Astrocyte of the cerebellum (primary cell): ENCODE results near the gene PNPLA5.

Source experiments
- DNase-seq: peaks from one replicate; pipeline ENCODE4 v3.0.0-alpha.2; 2011; ENCODE audit warnings: low read depth
- H3K4me3 ChIP-seq: 2 replicates; pipeline ENCODE4 v1.5.1; 2011; ENCODE audit warnings: mild to moderate bottlenecking, low read depth, low read length, moderate library complexity
- in situ Hi-C: cut with HindIII; loops from 2 replicates; pipeline ENCODE4 v1.10.0; 2017; ENCODE audit warnings: low sequenced_read_pairs
- TF ChIP-seq, protein P1 (sequence below): IDR thresholded peaks from 2 replicates; pipeline ENCODE4 v1.5.1; 2012; ENCODE audit warnings: low read length, low read depth, moderate library complexity, mild to moderate bottlenecking; ENCODE audit errors: missing control alignments

The PNPLA5 gene

DNA sequence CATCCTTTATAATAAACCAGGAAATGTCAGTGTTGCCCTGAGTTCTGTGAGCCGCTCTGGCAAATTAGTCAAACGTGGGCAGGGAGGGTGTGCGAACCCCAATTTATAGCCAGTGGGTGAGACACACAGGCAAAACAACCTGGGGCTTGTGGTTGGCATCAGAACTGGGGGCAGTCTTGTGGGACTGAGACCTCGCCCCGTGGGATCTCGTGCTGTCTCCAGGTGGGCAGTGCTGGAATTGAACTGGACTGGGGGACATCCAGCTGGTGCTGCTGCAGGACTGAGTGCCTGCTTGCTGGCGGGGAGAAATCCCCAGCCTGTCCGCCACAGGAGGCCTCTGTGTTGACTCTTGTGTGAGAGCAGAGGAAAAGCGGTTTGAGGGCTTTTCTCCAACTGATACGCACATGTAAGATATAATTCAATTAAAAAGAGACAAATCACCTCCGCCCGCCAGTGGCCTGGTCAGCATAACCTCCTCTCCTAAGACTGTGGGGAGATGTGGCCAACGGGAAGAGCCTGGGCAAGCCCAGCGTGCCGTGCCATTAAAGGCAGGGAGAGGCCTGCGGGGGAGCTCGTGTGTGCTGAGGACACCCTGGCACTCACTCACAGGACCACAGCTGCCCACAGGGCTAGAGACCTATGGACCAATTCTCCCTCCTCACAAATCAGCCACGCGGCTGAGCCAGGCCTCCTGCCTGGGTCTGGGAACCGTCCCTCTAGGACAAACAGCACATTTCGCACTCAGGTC lies 47.9 kb downstream of the PNPLA5 start:
- no peak overlapping the region for H3K4me3 ChIP-seq
- no peak for DNase-seq
- in situ Hi-C loops = no loop called here
- TF ChIP-seq, protein P1, sequence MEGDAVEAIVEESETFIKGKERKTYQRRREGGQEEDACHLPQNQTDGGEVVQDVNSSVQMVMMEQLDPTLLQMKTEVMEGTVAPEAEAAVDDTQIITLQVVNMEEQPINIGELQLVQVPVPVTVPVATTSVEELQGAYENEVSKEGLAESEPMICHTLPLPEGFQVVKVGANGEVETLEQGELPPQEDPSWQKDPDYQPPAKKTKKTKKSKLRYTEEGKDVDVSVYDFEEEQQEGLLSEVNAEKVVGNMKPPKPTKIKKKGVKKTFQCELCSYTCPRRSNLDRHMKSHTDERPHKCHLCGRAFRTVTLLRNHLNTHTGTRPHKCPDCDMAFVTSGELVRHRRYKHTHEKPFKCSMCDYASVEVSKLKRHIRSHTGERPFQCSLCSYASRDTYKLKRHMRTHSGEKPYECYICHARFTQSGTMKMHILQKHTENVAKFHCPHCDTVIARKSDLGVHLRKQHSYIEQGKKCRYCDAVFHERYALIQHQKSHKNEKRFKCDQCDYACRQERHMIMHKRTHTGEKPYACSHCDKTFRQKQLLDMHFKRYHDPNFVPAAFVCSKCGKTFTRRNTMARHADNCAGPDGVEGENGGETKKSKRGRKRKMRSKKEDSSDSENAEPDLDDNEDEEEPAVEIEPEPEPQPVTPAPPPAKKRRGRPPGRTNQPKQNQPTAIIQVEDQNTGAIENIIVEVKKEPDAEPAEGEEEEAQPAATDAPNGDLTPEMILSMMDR = no peak

DNA sequence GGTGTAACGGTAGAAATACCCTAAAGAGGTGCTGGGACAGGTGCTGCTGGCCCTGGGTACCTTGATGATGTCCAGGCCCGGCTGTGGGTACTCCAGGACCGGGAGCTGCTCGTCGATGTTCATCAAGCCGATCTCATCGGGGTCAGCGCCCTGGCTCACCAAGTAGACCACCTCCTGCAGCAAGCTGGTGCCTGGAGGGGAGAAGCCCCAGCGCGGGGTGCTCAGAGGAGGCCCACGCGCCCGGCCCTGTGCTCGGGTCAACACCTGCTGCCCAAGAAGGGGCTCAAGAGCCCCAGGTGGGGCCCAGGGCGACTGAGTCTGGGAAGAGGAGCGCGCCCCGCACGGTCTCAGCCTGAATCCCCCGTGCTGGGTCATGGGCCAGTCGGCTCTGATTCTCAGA lies 50.1 kb downstream of the PNPLA5 start:
- TF ChIP-seq, protein P1 = no peak
- no peak overlapping the region for H3K4me3 ChIP-seq
- no peak for DNase-seq
- in situ Hi-C loops = no loop called here

DNA sequence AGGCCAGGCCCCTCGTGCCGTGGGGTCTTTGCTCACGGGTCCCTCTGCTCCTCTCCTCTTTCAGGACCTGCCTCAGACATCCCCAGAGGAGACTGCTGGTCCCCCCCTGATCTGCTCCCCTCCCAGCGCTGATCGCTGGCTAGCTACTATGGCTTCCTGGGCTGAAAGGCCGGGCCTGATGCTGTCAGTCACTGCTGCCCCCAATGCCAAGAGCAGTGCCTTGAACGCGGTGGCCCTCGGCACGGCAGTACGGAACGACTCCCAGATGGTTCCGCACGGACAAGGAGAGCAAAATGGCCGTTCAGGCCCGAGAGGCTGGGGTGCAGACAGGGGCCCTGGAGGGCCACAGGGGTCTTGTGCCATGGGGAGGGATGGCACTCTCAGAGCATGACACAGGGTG lies 51.0 kb downstream of the PNPLA5 start:
- TF ChIP-seq, protein P1 = no peak
- in situ Hi-C loops = no loop called here
- H3K4me3 ChIP-seq = no peak overlapping the region
- no peak for DNase-seq

DNA sequence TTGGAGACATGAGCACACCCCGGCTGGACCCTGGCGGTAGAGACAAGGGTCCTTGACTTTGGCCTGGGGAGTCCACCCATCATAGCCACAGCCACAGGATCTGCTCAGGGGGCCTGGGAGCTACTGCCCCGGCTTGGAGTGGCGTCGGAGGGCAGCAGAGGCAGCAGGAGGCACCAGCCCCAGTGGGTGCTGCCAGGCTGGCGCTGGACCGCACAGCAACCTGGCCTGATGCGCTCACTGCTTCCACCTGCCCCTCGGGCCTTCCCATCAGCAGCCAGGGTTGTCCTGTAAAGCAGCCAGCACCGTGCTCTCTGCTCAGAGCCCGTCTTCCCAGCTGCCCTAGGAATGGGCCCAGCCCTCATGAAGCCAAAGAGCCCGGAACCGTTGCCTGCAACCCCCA lies 51.4 kb downstream of the PNPLA5 start:
- H3K4me3 ChIP-seq = no peak overlapping the region
- no peak for DNase-seq
- TF ChIP-seq, protein P1 = no peak
- in situ Hi-C loops = no loop called here

DNA sequence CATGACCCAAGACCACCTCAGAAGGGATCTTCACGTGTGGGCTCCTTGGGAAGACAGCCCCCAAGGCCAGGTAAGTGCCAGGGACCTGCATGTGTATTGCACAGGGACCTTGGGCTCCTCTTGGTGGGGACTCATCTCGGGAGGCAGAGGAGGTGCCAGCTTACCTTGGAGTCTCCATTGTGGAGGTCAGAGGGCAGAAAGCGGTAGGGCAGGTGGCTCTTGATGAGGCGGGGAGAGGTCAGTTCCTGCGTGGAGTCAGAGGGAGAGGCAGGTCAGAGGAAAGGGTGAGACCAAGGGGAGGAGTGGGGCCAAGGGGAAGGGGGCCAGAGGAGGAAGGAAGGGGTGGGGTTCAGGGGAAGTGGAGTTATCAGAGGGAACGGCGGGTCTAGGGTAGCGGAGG lies 52.0 kb downstream of the PNPLA5 start:
- no peak overlapping the region for H3K4me3 ChIP-seq
- in situ Hi-C loops = no loop called here
- TF ChIP-seq, protein P1 = no peak
- no peak for DNase-seq

DNA sequence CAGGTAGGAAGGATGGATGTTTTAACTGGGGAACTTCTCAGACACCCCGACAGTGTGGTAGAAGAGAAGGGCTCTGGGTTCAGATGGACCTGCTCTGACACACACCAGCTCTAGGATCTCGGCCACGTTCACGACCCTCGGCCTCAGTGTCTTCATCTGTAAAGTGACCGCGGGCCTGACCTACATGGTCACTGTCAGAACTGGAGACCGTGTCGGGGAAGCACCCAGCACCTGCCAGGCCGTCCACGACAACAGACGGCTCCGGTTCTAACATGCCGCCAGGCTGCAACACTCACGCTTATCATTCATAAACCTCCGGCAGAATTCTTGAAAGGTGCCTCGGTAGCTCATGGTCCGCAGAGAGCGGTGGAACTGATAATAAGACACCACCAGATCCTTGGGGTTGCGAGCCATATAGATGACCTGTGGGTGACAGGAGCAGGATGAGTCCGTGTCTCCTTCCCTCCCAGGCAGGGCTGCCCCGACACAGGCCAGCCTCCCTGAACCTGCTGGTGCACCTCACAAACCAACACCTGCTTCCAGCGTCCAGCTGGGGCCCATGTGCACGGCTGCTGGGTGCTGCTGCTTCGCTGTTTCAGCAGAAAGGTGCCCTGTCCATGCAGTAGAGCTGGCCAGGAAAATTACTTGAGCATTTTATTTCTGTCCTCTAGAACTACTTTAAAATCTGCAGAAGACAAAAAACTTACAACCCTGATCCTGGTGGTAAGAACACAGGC lies 53.1 kb downstream of the PNPLA5 start:
- TF ChIP-seq, protein P1 = no peak
- no peak overlapping the region for H3K4me3 ChIP-seq
- DNase-seq = no peak
- in situ Hi-C loops = no loop called here
